Measurements from ENCODE around the gene ZNF629.

DNA sequence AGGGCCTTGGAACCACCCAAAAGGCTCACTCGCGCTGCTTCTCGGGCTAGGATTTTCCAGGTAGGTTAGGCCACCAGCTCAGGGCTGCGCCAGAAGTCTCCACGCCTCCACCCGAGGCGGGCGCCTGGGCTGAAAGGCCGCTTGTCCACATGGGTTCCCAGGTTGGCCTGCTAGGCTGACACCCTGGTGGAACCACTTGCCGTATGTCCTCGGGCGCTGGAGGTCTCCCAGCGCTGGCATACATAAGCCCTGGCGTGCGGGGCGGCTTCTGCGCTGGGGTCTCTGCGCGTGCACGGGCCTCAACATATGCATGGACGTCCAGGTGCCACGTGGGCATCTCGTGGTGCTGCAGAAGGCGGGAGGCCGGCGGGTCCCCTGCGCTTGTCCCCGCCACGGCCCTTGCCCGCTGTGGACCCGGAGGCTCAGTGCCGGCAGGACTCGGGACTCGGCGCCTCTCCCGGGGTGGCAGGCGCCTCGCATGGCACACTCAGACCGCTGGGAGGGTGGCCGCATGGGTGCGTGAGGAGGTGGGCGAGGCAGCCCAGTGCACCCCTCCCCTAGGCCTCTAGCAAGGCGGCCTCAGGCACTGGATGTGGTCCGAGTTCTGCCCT, 47.2 kb upstream of the ZNF629 start:
- TF ChIP-seq POLR2AphosphoS5 (IDR thresholded peaks at IDR 0.05; ENCODE audit: low read depth, low read length) (no peak), SIN3A (IDR thresholded peaks at IDR 0.05; ENCODE audit: borderline replicate concordance, insufficient read depth, low read length) (no peak), TAF1 (IDR thresholded peaks at IDR 0.05; ENCODE audit: borderline replicate concordance, insufficient read depth, low read length) (no peak), FOXP2 (optimal IDR thresholded peaks at IDR 0.05; ENCODE audit: borderline replicate concordance, extremely low read depth, extremely low read length, insufficient read depth) (no peak)
- TF ChIP-seq, protein P1, sequence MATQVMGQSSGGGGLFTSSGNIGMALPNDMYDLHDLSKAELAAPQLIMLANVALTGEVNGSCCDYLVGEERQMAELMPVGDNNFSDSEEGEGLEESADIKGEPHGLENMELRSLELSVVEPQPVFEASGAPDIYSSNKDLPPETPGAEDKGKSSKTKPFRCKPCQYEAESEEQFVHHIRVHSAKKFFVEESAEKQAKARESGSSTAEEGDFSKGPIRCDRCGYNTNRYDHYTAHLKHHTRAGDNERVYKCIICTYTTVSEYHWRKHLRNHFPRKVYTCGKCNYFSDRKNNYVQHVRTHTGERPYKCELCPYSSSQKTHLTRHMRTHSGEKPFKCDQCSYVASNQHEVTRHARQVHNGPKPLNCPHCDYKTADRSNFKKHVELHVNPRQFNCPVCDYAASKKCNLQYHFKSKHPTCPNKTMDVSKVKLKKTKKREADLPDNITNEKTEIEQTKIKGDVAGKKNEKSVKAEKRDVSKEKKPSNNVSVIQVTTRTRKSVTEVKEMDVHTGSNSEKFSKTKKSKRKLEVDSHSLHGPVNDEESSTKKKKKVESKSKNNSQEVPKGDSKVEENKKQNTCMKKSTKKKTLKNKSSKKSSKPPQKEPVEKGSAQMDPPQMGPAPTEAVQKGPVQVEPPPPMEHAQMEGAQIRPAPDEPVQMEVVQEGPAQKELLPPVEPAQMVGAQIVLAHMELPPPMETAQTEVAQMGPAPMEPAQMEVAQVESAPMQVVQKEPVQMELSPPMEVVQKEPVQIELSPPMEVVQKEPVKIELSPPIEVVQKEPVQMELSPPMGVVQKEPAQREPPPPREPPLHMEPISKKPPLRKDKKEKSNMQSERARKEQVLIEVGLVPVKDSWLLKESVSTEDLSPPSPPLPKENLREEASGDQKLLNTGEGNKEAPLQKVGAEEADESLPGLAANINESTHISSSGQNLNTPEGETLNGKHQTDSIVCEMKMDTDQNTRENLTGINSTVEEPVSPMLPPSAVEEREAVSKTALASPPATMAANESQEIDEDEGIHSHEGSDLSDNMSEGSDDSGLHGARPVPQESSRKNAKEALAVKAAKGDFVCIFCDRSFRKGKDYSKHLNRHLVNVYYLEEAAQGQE (IDR thresholded peaks at IDR 0.05; ENCODE audit: insufficient read depth in 1 of 2, low read depth in 2 of 2, low read length in 2 of 2), result no peak

Measured in PFSK-1 (cell line).